ENCODE results near the gene MFAP5. TPM values are rescaled to one million over a fixed set of nuclear protein-coding genes. Genes with fewer than 3 reads are reported as not detected.

The MFAP5 gene
- total and polyA plus RNA-seq, 10 of the 15 experiments (the other 5 are each of a cell fraction or from before 2014, with no cell fraction given) = 0.06 to 0.14 (median 0.12) TPM; not detected in 7

DNA sequence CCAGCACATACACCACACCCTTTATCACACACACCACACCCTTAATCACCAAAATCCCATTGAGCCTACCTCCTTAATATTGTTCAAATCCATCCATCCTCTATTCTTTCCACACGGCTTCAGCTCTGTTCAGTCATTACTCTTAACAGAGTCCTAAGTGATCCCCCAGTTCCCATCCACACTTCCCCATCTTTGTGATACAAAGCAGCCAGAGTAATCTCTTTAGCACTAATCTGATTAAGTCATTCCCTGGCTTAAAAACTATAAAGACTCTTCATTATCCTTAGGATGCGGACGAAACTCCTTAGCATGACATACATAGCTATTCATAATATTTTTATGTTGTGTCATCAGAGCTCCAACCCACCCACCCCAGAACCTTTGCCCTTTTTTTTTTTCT is 14.7 kb upstream of the MFAP5 start:
- peaks cover 1% of the 10 kb centered on the region; the same call in 1 of the 3 replicates for H3K9me3 ChIP-seq (replicated peaks; ENCODE audit: control insufficient read depth, insufficient read depth, low read length)
- FAIRE-seq (no peak), ATAC-seq (no peak), DNase-seq (ENCODE audit: low read depth, low spot score) (no peak)
- BruUV-seq (replicated peaks) = no TSS peak
- H2AFZ ChIP-seq (ENCODE audit: control insufficient read depth, low read depth, low read length) = no peak overlapping the region
- intact Hi-C loops (cut with micrococcal nuclease; ENCODE audit: unreplicated experiment) = no loop called here
- no peak overlapping the region for H3K4me2 ChIP-seq (ENCODE audit: control insufficient read depth, insufficient read depth)
- no peaks in the 10 kb centered on the region for H3K36me3 ChIP-seq (ENCODE audit: control insufficient read depth in 2 of 2, insufficient read depth in 2 of 2, low read length in 1 of 2)
- in situ Hi-C loops (cut with MboI) = no loop called here
- ChIA-PET POLR2A (no interaction called here), SMC1A (ENCODE audit: uncharacterized antibody, unreplicated experiment) (interaction anchor here (0.9 to 2.4 kb wide), 10 partner anchors 17 to 372 kb away, joined by 3 to 10 read pairs (median 4); no protein-coding TSS in a partner anchor), CTCF (interaction anchor here (1.1 to 4.2 kb wide), 10 partner anchors 20 to 372 kb away, joined by 3 to 41 read pairs (median 6); no protein-coding TSS in a partner anchor), RAD21 (ENCODE audit: unreplicated experiment) (interaction anchor here (1.1 to 2.2 kb wide), 4 partner anchors 69 to 362 kb away, joined by 3 to 9 read pairs (median 6); no protein-coding TSS in a partner anchor)
- no peaks in the 10 kb centered on the region for H4K20me1 ChIP-seq (ENCODE audit: control insufficient read depth, insufficient read depth)
- no peak overlapping the region for H3K4me3 ChIP-seq
- no peaks in the 10 kb centered on the region for H3K27me3 ChIP-seq (replicated peaks in 1 of 2; ENCODE audit: control insufficient read depth in 2 of 2, insufficient read depth in 2 of 2, low read length in 1 of 2)
- H3K9ac ChIP-seq (ENCODE audit: control insufficient read depth, insufficient read depth, low read length) = no peak overlapping the region
- no peaks in the 10 kb centered on the region for H3K4me1 ChIP-seq (ENCODE audit: control insufficient read depth, insufficient read depth, low read length)
- H3K27ac ChIP-seq (ENCODE audit: control insufficient read depth, insufficient read depth) = no peak overlapping the region
- no peaks in the 10 kb centered on the region for H3K79me2 ChIP-seq (ENCODE audit: control insufficient read depth, insufficient read depth, low read length)
- TF ChIP-seq ASH2L (IDR thresholded peaks at IDR 0.05; ENCODE audit: borderline replicate concordance, low read depth) = no peak
- WGBS (ENCODE audit: insufficient coverage, insufficient replicate concordance, low lambda C conversion rate, missing lambda C conversion rate) = 72% methylated on average over 3 of the region's 3 CpGs

DNA sequence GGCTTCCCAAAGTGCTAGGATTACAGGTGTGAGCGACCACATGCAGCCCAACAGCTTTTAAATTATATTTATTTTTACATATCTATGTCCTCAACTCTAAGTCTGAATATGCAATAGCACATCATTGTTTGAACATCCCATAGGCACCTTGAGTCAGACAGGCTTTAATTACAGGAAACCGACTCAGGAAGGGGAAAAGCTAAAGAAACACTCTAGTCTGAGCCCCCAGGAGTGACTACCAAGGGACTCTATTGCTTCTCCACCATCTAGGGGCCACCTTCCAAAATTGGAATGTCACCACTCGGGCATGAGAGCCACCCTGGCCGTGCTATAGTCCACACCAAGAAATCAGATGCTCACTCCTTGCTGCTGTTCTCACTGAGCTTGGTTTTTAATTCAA is 14.0 kb upstream of the MFAP5 start:
- FAIRE-seq = no peak
- BruUV-seq (replicated peaks) = no TSS peak
- in situ Hi-C loops (cut with MboI) = no loop called here
- no peak for TF ChIP-seq RBBP5 (conservative IDR thresholded peaks at IDR 0.05)
- no peak for TF ChIP-seq IKZF1 (conservative IDR thresholded peaks at IDR 0.05)
- TF ChIP-seq IKZF2 (IDR thresholded peaks at IDR 0.05) = no peak
- TF ChIP-seq PRDM15 (CRISPR knock-in tag; IDR thresholded peaks at IDR 0.05) = no peak
- TF ChIP-seq ZSCAN29 (IDR thresholded peaks at IDR 0.05) = no peak
- TF ChIP-seq NBN (IDR thresholded peaks at IDR 0.05) = no peak
- TF ChIP-seq, protein P1, sequence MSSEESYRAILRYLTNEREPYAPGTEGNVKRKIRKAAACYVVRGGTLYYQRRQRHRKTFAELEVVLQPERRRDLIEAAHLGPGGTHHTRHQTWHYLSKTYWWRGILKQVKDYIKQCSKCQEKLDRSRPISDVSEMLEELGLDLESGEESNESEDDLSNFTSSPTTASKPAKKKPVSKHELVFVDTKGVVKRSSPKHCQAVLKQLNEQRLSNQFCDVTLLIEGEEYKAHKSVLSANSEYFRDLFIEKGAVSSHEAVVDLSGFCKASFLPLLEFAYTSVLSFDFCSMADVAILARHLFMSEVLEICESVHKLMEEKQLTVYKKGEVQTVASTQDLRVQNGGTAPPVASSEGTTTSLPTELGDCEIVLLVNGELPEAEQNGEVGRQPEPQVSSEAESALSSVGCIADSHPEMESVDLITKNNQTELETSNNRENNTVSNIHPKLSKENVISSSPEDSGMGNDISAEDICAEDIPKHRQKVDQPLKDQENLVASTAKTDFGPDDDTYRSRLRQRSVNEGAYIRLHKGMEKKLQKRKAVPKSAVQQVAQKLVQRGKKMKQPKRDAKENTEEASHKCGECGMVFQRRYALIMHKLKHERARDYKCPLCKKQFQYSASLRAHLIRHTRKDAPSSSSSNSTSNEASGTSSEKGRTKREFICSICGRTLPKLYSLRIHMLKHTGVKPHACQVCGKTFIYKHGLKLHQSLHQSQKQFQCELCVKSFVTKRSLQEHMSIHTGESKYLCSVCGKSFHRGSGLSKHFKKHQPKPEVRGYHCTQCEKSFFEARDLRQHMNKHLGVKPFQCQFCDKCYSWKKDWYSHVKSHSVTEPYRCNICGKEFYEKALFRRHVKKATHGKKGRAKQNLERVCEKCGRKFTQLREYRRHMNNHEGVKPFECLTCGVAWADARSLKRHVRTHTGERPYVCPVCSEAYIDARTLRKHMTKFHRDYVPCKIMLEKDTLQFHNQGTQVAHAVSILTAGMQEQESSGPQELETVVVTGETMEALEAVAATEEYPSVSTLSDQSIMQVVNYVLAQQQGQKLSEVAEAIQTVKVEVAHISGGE (CRISPR knock-in tag; IDR thresholded peaks at IDR 0.05) = no peak
- no peak for TF ChIP-seq TCF7 (IDR thresholded peaks at IDR 0.05; ENCODE audit: borderline replicate concordance)
- TF ChIP-seq EZH2 (IDR thresholded peaks at IDR 0.05; ENCODE audit: borderline replicate concordance, control insufficient read depth, low read depth, low read length) = no peak
- no peak for TF ChIP-seq NFIC (IDR thresholded peaks at IDR 0.05; ENCODE audit: low read depth, low read length)

More for the DNA sequence above, 14.0 kb upstream of the MFAP5 start:
- no peak overlapping the region for H3K4me2 ChIP-seq (ENCODE audit: control insufficient read depth, insufficient read depth)
- RAD21 ChIA-PET (ENCODE audit: unreplicated experiment) = interaction anchor here (0.6 to 1.2 kb wide), 3 partner anchors 20 to 132 kb away, joined by 3 to 5 read pairs (median 4); no protein-coding TSS in a partner anchor
- H2AFZ ChIP-seq (ENCODE audit: control insufficient read depth, low read depth, low read length) = no peak overlapping the region
- no peaks in the 10 kb centered on the region for H3K27me3 ChIP-seq (replicated peaks in 1 of 2; ENCODE audit: control insufficient read depth in 2 of 2, insufficient read depth in 2 of 2, low read length in 1 of 2)
- no peaks in the 10 kb centered on the region for H4K20me1 ChIP-seq (ENCODE audit: control insufficient read depth, insufficient read depth)
- intact Hi-C loops (cut with micrococcal nuclease; ENCODE audit: unreplicated experiment) = no loop called here
- 39% methylated on average over 4 of the region's 4 CpGs for WGBS (ENCODE audit: insufficient coverage, insufficient replicate concordance, low lambda C conversion rate, missing lambda C conversion rate)
- no peaks in the 10 kb centered on the region for H3K79me2 ChIP-seq (ENCODE audit: control insufficient read depth, insufficient read depth, low read length)
- POLR2A ChIA-PET = no interaction called here
- no peak overlapping the region for H3K9ac ChIP-seq (ENCODE audit: control insufficient read depth, insufficient read depth, low read length)
- ATAC-seq (no peak), DNase-seq (ENCODE audit: low read depth, low spot score) (no peak)
- H3K9me3 ChIP-seq (replicated peaks; ENCODE audit: control insufficient read depth, insufficient read depth, low read length) = peaks cover 1% of the 10 kb centered on the region; the same call in 1 of the 3 replicates
- no peak overlapping the region for H3K27ac ChIP-seq (ENCODE audit: control insufficient read depth, insufficient read depth)
- H3K4me3 ChIP-seq = no peak overlapping the region
- no peaks in the 10 kb centered on the region for H3K36me3 ChIP-seq (ENCODE audit: control insufficient read depth in 2 of 2, insufficient read depth in 2 of 2, low read length in 1 of 2)
- H3K4me1 ChIP-seq (ENCODE audit: control insufficient read depth, insufficient read depth, low read length) = no peaks in the 10 kb centered on the region
- CTCF ChIA-PET = interaction anchor here (1.1 to 4.2 kb wide), 11 partner anchors 10 to 373 kb away, joined by 3 to 41 read pairs (median 6); no protein-coding TSS in a partner anchor
- SMC1A ChIA-PET (ENCODE audit: uncharacterized antibody, unreplicated experiment) = interaction anchor here (0.9 to 2.4 kb wide), 10 partner anchors 16 to 365 kb away, joined by 3 to 10 read pairs (median 4); no protein-coding TSS in a partner anchor
